Progenitor cell of endocrine pancreas (in vitro differentiated cells): ENCODE measurements around the gene PIP5K1C. TPM values are rescaled to one million over a fixed set of nuclear protein-coding genes. Genes with fewer than 3 reads are reported as not detected.

ENCODE experiments used
- DNase-seq: peaks from one replicate; pipeline ENCODE4 v3.0.0; 2021; ENCODE audit warnings: low spot score; ENCODE audit not compliant: unreplicated experiment
- H3K27ac Mint-ChIP-seq: 2 replicates; pipeline ENCODE4 v1.8.0; 2021; ENCODE audit warnings: mild to moderate bottlenecking, moderate library complexity, mixed read lengths
- H3K27me3 Mint-ChIP-seq: 2 replicates; pipeline ENCODE4 v1.8.0; 2021; ENCODE audit warnings: mixed read lengths
- H3K36me3 Mint-ChIP-seq: 2 replicates; pipeline ENCODE4 v1.8.0; 2022; ENCODE audit warnings: mixed read lengths; ENCODE audit not compliant: insufficient read depth
- H3K4me1 Mint-ChIP-seq: 2 replicates; pipeline ENCODE4 v1.8.0; 2021; ENCODE audit warnings: low read depth, mixed read lengths
- H3K4me3 Mint-ChIP-seq: 2 replicates; pipeline ENCODE4 v1.8.0; 2021; ENCODE audit warnings: low read depth, mild to moderate bottlenecking, moderate library complexity, mixed read lengths
- H3K9me3 Mint-ChIP-seq: 2 replicates; pipeline ENCODE4 v1.8.0; 2021; ENCODE audit warnings: low read depth, mixed read lengths
- CTCF ChIP-seq: fragments of 200-600 bp; sonication (generic); IDR thresholded peaks from one replicate; pipeline ENCODE4 v1.5.0; 2021; ENCODE audit warnings: antibody characterized with exemption, mild to moderate bottlenecking; ENCODE audit not compliant: unreplicated experiment
- total RNA-seq: library from RNA; stranded (reverse); gene quantifications from 2 replicates; pipeline ENCODE4 v1.2.1, GENCODE V29; 2021

The PIP5K1C gene
- total RNA-seq, 1 donor from 2014 or later = 51.7 TPM

GRCh38 chr19:3733549-3734309 lies 33.5 kb upstream of the PIP5K1C start:
- H3K4me1 Mint-ChIP-seq = no peaks in the 10 kb centered on the region
- TF ChIP-seq CTCF = no peak
- H3K27me3 Mint-ChIP-seq = no peaks in the 10 kb centered on the region
- peaks cover 12% of the 10 kb centered on the region for H3K36me3 Mint-ChIP-seq
- no peak overlapping the region for H3K27ac Mint-ChIP-seq
- no peaks in the 10 kb centered on the region for H3K9me3 Mint-ChIP-seq
- no peak overlapping the region for H3K4me3 Mint-ChIP-seq
- DNase-seq = no peak

- Mint-ChIP-seq H3K9me3 (no peaks in the 10 kb centered on the region), H3K4me3 (no peak overlapping the region), H3K36me3 (peaks cover 8% of the 10 kb centered on the region), H3K27ac (no peak overlapping the region), H3K4me1 (no peaks in the 10 kb centered on the region), H3K27me3 (no peaks in the 10 kb centered on the region)
- no peak for DNase-seq
- TF ChIP-seq CTCF = no peak
Measured at GRCh38 chr19:3732108-3732507, 31.8 kb upstream of the PIP5K1C start.

- H3K27ac Mint-ChIP-seq = no peak overlapping the region
- DNase-seq = no peak
- H3K4me3 Mint-ChIP-seq = no peak overlapping the region
- no peak for TF ChIP-seq CTCF
- H3K36me3 Mint-ChIP-seq = peaks cover 7% of the 10 kb centered on the region
- H3K9me3 Mint-ChIP-seq = no peaks in the 10 kb centered on the region
- no peaks in the 10 kb centered on the region for H3K27me3 Mint-ChIP-seq
- no peaks in the 10 kb centered on the region for H3K4me1 Mint-ChIP-seq
Measured at GRCh38 chr19:3730457-3730958, 30.2 kb upstream of the PIP5K1C start.

GRCh38 chr19:3725640-3726310 lies 25.5 kb upstream of the PIP5K1C start:
- no peak overlapping the region for H3K4me3 Mint-ChIP-seq
- H3K27me3 Mint-ChIP-seq = no peaks in the 10 kb centered on the region
- no peaks in the 10 kb centered on the region for H3K9me3 Mint-ChIP-seq
- no peak overlapping the region for H3K27ac Mint-ChIP-seq
- H3K36me3 Mint-ChIP-seq = no peaks in the 10 kb centered on the region
- no peak for DNase-seq
- no peak for TF ChIP-seq CTCF
- H3K4me1 Mint-ChIP-seq = peaks cover 7% of the 10 kb centered on the region

GRCh38 chr19:3725121-3725520 lies 24.9 kb upstream of the PIP5K1C start:
- Mint-ChIP-seq H3K27me3 (no peaks in the 10 kb centered on the region), H3K4me1 (peaks cover 7% of the 10 kb centered on the region), H3K27ac (no peak overlapping the region)

More at GRCh38 chr19:3725121-3725520, 24.9 kb upstream of the PIP5K1C start:
- H3K9me3 Mint-ChIP-seq = no peaks in the 10 kb centered on the region
- no peak for DNase-seq
- no peak for TF ChIP-seq CTCF
- H3K36me3 Mint-ChIP-seq = no peaks in the 10 kb centered on the region
- no peak overlapping the region for H3K4me3 Mint-ChIP-seq
